ENCODE measurements around the gene RFPL2. TPM values are rescaled to one million over a fixed set of nuclear protein-coding genes. Genes with fewer than 3 reads are reported as not detected.
"Not testable (repeated sequence)": the region's sequence is repeated elsewhere in the genome, so short reads cannot be mapped to it uniquely, and the experiment has no call there.

Gene RFPL2
- total RNA-seq, 1 experiment from 2014 or later, result not detected

- peaks cover 6% of the 10 kb centered on the region for H3K4me1 Mint-ChIP-seq (ENCODE audit: insufficient read depth, unreplicated experiment)
- ChIA-PET POLR2A (no interaction called here), CTCF (interaction anchor here (0.6 to 2.9 kb wide), 4 partner anchors 66 to 274 kb away, joined by 3 to 26 read pairs (median 9); no protein-coding TSS in a partner anchor)
- no peak overlapping the region for H3K4me3 Mint-ChIP-seq (ENCODE audit: unreplicated experiment)
- no peak for TF ChIP-seq CTCF (IDR thresholded peaks at IDR 0.05; ENCODE audit: unreplicated experiment)
- H3K9me3 Mint-ChIP-seq (ENCODE audit: unreplicated experiment), result no peaks in the 10 kb centered on the region
- H3K36me3 Mint-ChIP-seq (ENCODE audit: insufficient read depth, unreplicated experiment), result no peaks in the 10 kb centered on the region
- intact Hi-C loops (cut with micrococcal nuclease), result no loop called here
- no peak for DNase-seq (ENCODE audit: unreplicated experiment)
- no TSS peak for BruUV-seq (replicated peaks)
- no peak overlapping the region for H3K27ac Mint-ChIP-seq (ENCODE audit: low read depth, unreplicated experiment)
- H3K27me3 Mint-ChIP-seq (ENCODE audit: insufficient read depth, unreplicated experiment), result peaks cover 44% of the 10 kb centered on the region
Observed at GRCh38 chr22:32199961-32200360, 4.9 kb downstream of the RFPL2 start.

- intact Hi-C loops (cut with micrococcal nuclease), result no loop called here
- POLR2A ChIA-PET, result no interaction called here
- no peak overlapping the region for H3K4me3 Mint-ChIP-seq (ENCODE audit: unreplicated experiment)
Observed at GRCh38 chr22:32199341-32199740, 5.5 kb downstream of the RFPL2 start.

GRCh38 chr22:32197553-32198226 is 7.2 kb downstream of the RFPL2 start:
- POLR2A ChIA-PET; DNase-seq (ENCODE audit: unreplicated experiment); H3K4me1 Mint-ChIP-seq (ENCODE audit: insufficient read depth, unreplicated experiment); intact Hi-C loops (cut with micrococcal nuclease); H3K9me3 Mint-ChIP-seq (ENCODE audit: unreplicated experiment); BruUV-seq (replicated peaks); H3K4me3 Mint-ChIP-seq (ENCODE audit: unreplicated experiment); H3K27ac Mint-ChIP-seq (ENCODE audit: low read depth, unreplicated experiment); H3K36me3 Mint-ChIP-seq (ENCODE audit: insufficient read depth, unreplicated experiment): not testable (repeated sequence)
- peaks cover 29% of the 10 kb centered on the region for H3K27me3 Mint-ChIP-seq (ENCODE audit: insufficient read depth, unreplicated experiment)
- CTCF ChIA-PET, result interaction anchor here (0.5 to 0.6 kb wide), 2 partner anchors 158 to 228 kb away, joined by 3 read pairs; no protein-coding TSS in a partner anchor

More at GRCh38 chr22:32199341-32199740, 5.5 kb downstream of the RFPL2 start:
- Mint-ChIP-seq H3K36me3 (ENCODE audit: insufficient read depth, unreplicated experiment) (no peaks in the 10 kb centered on the region), H3K27me3 (ENCODE audit: insufficient read depth, unreplicated experiment) (peaks cover 40% of the 10 kb centered on the region), H3K9me3 (ENCODE audit: unreplicated experiment) (no peaks in the 10 kb centered on the region), H3K27ac (ENCODE audit: low read depth, unreplicated experiment) (no peak overlapping the region), H3K4me1 (ENCODE audit: insufficient read depth, unreplicated experiment) (peaks cover 3% of the 10 kb centered on the region)
- no peak for TF ChIP-seq CTCF (IDR thresholded peaks at IDR 0.05; ENCODE audit: unreplicated experiment)
- no peak for DNase-seq (ENCODE audit: unreplicated experiment)
- CTCF ChIA-PET, result interaction anchor here (1.4 to 2.2 kb wide), 2 partner anchors 95 to 274 kb away, joined by 7 to 11 read pairs; no protein-coding TSS in a partner anchor
- BruUV-seq (replicated peaks), result no TSS peak

GRCh38 chr22:32195900-32196299 is 9.0 kb downstream of the RFPL2 start:
- H3K4me3 Mint-ChIP-seq (ENCODE audit: unreplicated experiment); H3K27ac Mint-ChIP-seq (ENCODE audit: low read depth, unreplicated experiment); H3K9me3 Mint-ChIP-seq (ENCODE audit: unreplicated experiment); H3K4me1 Mint-ChIP-seq (ENCODE audit: insufficient read depth, unreplicated experiment); DNase-seq (ENCODE audit: unreplicated experiment); H3K36me3 Mint-ChIP-seq (ENCODE audit: insufficient read depth, unreplicated experiment); CTCF ChIA-PET; BruUV-seq (replicated peaks); intact Hi-C loops (cut with micrococcal nuclease): not testable (repeated sequence)
- POLR2A ChIA-PET, result interaction anchor here (0.5 to 1.0 kb wide), 2 partner anchors 14 to 216 kb away, joined by 3 read pairs; no protein-coding TSS in a partner anchor
- peaks cover 45% of the 10 kb centered on the region for H3K27me3 Mint-ChIP-seq (ENCODE audit: insufficient read depth, unreplicated experiment)

GRCh38 chr22:32193346-32193745 is 11.5 kb downstream of the RFPL2 start:
- BruUV-seq (replicated peaks); H3K4me3 Mint-ChIP-seq (ENCODE audit: unreplicated experiment); DNase-seq (ENCODE audit: unreplicated experiment); H3K4me1 Mint-ChIP-seq (ENCODE audit: insufficient read depth, unreplicated experiment); CTCF ChIA-PET; intact Hi-C loops (cut with micrococcal nuclease); H3K27ac Mint-ChIP-seq (ENCODE audit: low read depth, unreplicated experiment); H3K36me3 Mint-ChIP-seq (ENCODE audit: insufficient read depth, unreplicated experiment); H3K9me3 Mint-ChIP-seq (ENCODE audit: unreplicated experiment); POLR2A ChIA-PET: not testable (repeated sequence)
- peaks cover 61% of the 10 kb centered on the region for H3K27me3 Mint-ChIP-seq (ENCODE audit: insufficient read depth, unreplicated experiment)

GRCh38 chr22:32191021-32191420 is 13.9 kb downstream of the RFPL2 start:
- POLR2A ChIA-PET; intact Hi-C loops (cut with micrococcal nuclease); BruUV-seq (replicated peaks); H3K4me3 Mint-ChIP-seq (ENCODE audit: unreplicated experiment); CTCF ChIA-PET; DNase-seq (ENCODE audit: unreplicated experiment); H3K4me1 Mint-ChIP-seq (ENCODE audit: insufficient read depth, unreplicated experiment); H3K36me3 Mint-ChIP-seq (ENCODE audit: insufficient read depth, unreplicated experiment); H3K27ac Mint-ChIP-seq (ENCODE audit: low read depth, unreplicated experiment); H3K9me3 Mint-ChIP-seq (ENCODE audit: unreplicated experiment): not testable (repeated sequence)
- peaks cover 53% of the 10 kb centered on the region for H3K27me3 Mint-ChIP-seq (ENCODE audit: insufficient read depth, unreplicated experiment)

Data from MCF 10A (cell line).